ENCODE measurements around the gene SH3BGRL.

The SH3BGRL gene

GRCh38 chrX:81294101-81294500 lies 92.2 kb downstream of the SH3BGRL start:
- TF ChIP-seq SPI1 (IDR thresholded peaks at IDR 0.05; ENCODE audit: borderline replicate concordance, low read depth) = no peak
- no peak for TF ChIP-seq GABPA (IDR thresholded peaks at IDR 0.05; ENCODE audit: low read depth)
- no peak for TF ChIP-seq REST (IDR thresholded peaks at IDR 0.05; ENCODE audit: insufficient replicate concordance, low read depth)
- no peak for TF ChIP-seq POLR2AphosphoS5 (IDR thresholded peaks at IDR 0.05; ENCODE audit: low read depth)
- no peak for TF ChIP-seq CTCF (IDR thresholded peaks at IDR 0.05; ENCODE audit: insufficient read depth, low read length)
- no peak overlapping the region for H3K4me3 ChIP-seq (replicated peaks; ENCODE audit: insufficient read depth, low read length)
- no peak overlapping the region for H3K27ac ChIP-seq (replicated peaks)
- DNase-seq (ENCODE audit: low read depth in 1 of 2, low spot score in 1 of 2) = no peak
- no peaks in the 10 kb centered on the region for H3K27me3 ChIP-seq (ENCODE audit: insufficient read depth, poor library complexity, severe bottlenecking)

- TF ChIP-seq GABPA (IDR thresholded peaks at IDR 0.05; ENCODE audit: low read depth) = no peak
- no peak for TF ChIP-seq POLR2AphosphoS5 (IDR thresholded peaks at IDR 0.05; ENCODE audit: low read depth)
- no peak for TF ChIP-seq SPI1 (IDR thresholded peaks at IDR 0.05; ENCODE audit: borderline replicate concordance, low read depth)
- TF ChIP-seq CTCF (IDR thresholded peaks at IDR 0.05; ENCODE audit: insufficient read depth, low read length) = no peak
- TF ChIP-seq REST (IDR thresholded peaks at IDR 0.05; ENCODE audit: insufficient replicate concordance, low read depth) = no peak
- Histone ChIP-seq H3K27me3 (ENCODE audit: insufficient read depth, poor library complexity, severe bottlenecking) (no peaks in the 10 kb centered on the region), H3K4me3 (replicated peaks; ENCODE audit: insufficient read depth, low read length) (no peak overlapping the region), H3K27ac (replicated peaks) (no peak overlapping the region)
- no peak for DNase-seq (ENCODE audit: low read depth in 1 of 2, low spot score in 1 of 2)
These were observed 100.0 kb downstream of the SH3BGRL start for GRCh38 chrX:81301877-81302276.

GRCh38 chrX:81304563-81304962 lies 102.7 kb downstream of the SH3BGRL start:
- Histone ChIP-seq H3K27ac (replicated peaks) (no peak overlapping the region), H3K4me3 (replicated peaks; ENCODE audit: insufficient read depth, low read length) (no peak overlapping the region), H3K27me3 (ENCODE audit: insufficient read depth, poor library complexity, severe bottlenecking) (no peaks in the 10 kb centered on the region)
- TF ChIP-seq CTCF (IDR thresholded peaks at IDR 0.05; ENCODE audit: insufficient read depth, low read length) (no peak), REST (IDR thresholded peaks at IDR 0.05; ENCODE audit: insufficient replicate concordance, low read depth) (no peak), GABPA (IDR thresholded peaks at IDR 0.05; ENCODE audit: low read depth) (no peak), POLR2AphosphoS5 (IDR thresholded peaks at IDR 0.05; ENCODE audit: low read depth) (no peak), SPI1 (IDR thresholded peaks at IDR 0.05; ENCODE audit: borderline replicate concordance, low read depth) (peak; percentile 86)
- DNase-seq (ENCODE audit: low read depth in 1 of 2, low spot score in 1 of 2) = no peak

Measured in HL-60 (cell line).